Loucy (cell line): ENCODE data around the gene NKTR.

Experiments
- H2AFZ ChIP-seq: fragments of 200-600 bp; sonication (generic); 2 replicates; pipeline ENCODE4 v1.6.0; 2016; ENCODE audit warnings: antibody characterized with exemption, mild to moderate bottlenecking, low read length, moderate library complexity
- H3F3A ChIP-seq: fragments of 200-600 bp; 2 replicates; pipeline ENCODE4 v1.6.0; 2016; ENCODE audit warnings: antibody characterized with exemption, low read depth, mild to moderate bottlenecking
- H3K27me3 ChIP-seq: fragments of 200-600 bp; sonication (generic); 2 replicates; pipeline ENCODE4 v1.6.1; 2014; ENCODE audit warnings: low read length, mild to moderate bottlenecking; ENCODE audit not compliant: insufficient read depth, poor library complexity, severe bottlenecking
- H3K36me3 ChIP-seq: fragments of 200-600 bp; sonication (generic); 2 replicates; pipeline ENCODE4 v1.6.1; 2016; ENCODE audit warnings: low read length; ENCODE audit not compliant: insufficient read depth
- H3K4me1 ChIP-seq: fragments of 200-600 bp; sonication (generic); 2 replicates; pipeline ENCODE4 v1.5.1; 2014; ENCODE audit warnings: low read length, mild to moderate bottlenecking; ENCODE audit not compliant: insufficient read depth, poor library complexity, severe bottlenecking
- H3K4me2 ChIP-seq: fragments of 200-600 bp; sonication (generic); 2 replicates; pipeline ENCODE4 v1.6.0; 2014; ENCODE audit warnings: antibody characterized with exemption, low read length, low read depth, mild to moderate bottlenecking; ENCODE audit not compliant: poor library complexity, severe bottlenecking
- H3K4me3 ChIP-seq: fragments of 200-600 bp; sonication (generic); 2 replicates; pipeline ENCODE4 v1.5.1; 2014; ENCODE audit warnings: low read length, mild to moderate bottlenecking, mixed read lengths; ENCODE audit not compliant: poor library complexity, severe bottlenecking
- H3K79me2 ChIP-seq: fragments of 200-600 bp; sonication (generic); 2 replicates; pipeline ENCODE4 v1.6.1; 2014; ENCODE audit warnings: low read length; ENCODE audit not compliant: insufficient read depth
- H3K9ac ChIP-seq: fragments of 200-600 bp; sonication (generic); 2 replicates; pipeline ENCODE4 v1.6.0; 2014; ENCODE audit warnings: mild to moderate bottlenecking, low read depth, low read length, moderate library complexity; ENCODE audit not compliant: poor library complexity, severe bottlenecking
- H3K9me2 ChIP-seq: fragments of 200-600 bp; sonication (generic); replicated peaks from 2 replicates; pipeline ENCODE4 v1.6.1; 2016; ENCODE audit warnings: low read depth, low read length, mixed read lengths
- H3K9me3 ChIP-seq: fragments of 200-600 bp; sonication (generic); 2 replicates; pipeline ENCODE4 v1.6.1; 2014; ENCODE audit warnings: mild to moderate bottlenecking, antibody characterized with exemption, low read length, low read depth; ENCODE audit not compliant: insufficient read depth
- H4K20me1 ChIP-seq: fragments of 200-600 bp; sonication (generic); 2 replicates; pipeline ENCODE4 v1.6.0; 2014; ENCODE audit warnings: antibody characterized with exemption, low read length, mild to moderate bottlenecking; ENCODE audit not compliant: insufficient read depth, poor library complexity, severe bottlenecking
- EZH2phosphoT487 ChIP-seq: fragments of 200-600 bp; IDR thresholded peaks from 2 replicates; pipeline ENCODE4 v1.6.1; 2018; ENCODE audit warnings: antibody characterized with exemption, mild to moderate bottlenecking, moderate library complexity, borderline replicate concordance
- TF ChIP-seq, protein P1 (sequence below): fragments of 200-600 bp; sonication (generic); conservative IDR thresholded peaks from 2 replicates; pipeline ENCODE4 v1.5.1; 2014; ENCODE audit warnings: mild to moderate bottlenecking, antibody characterized with exemption, low read length

Gene NKTR

DNA sequence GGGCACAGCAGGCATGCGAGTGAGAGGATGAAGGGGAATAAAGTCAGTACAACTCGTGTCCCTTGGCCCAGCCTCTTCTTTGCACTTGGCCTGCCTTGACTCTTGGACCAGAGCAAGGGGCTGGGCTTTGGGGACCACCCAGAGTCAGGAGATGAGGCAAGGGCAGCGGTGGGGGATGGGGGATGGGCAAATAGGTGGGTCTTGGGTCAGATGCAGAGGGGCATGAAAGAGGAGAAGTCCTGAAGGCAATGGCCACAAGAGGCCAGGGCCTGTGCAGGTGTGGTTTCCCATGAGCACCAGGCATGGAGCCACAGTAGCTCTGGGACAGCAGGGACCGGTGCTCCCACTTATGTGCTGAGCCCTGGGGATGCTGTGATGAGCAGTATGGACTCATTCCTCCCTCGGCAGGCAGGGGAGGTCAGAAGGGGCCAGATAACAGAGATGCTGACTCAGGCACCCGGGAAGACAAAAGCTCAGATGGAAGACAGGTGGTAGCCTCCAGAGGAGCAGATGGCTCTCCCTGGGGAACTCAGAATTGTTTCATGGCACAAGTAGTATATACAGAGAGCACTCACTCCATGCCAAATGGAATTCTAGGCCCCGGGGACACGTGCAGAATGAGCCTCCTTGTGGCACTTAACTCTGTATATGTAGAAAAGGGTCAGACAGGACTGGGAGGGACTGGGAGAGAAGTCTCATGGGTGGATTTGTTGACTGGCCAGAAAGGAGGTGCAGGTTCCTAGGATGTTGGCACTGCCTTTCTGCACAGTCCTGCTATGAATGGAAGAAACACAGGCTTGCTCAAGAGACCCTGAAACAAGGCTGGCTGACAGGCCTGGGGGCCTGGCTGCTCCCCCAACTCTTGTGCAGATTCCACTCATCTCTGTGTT is 67.3 kb downstream of the NKTR start:
- no peak overlapping the region for H3K9ac ChIP-seq
- no peak overlapping the region for H2AFZ ChIP-seq
- H3K27me3 ChIP-seq = no peaks in the 10 kb centered on the region
- no peaks in the 10 kb centered on the region for H3F3A ChIP-seq
- H3K4me2 ChIP-seq = no peak overlapping the region
- H3K9me3 ChIP-seq = no peaks in the 10 kb centered on the region
- TF ChIP-seq, protein P1, sequence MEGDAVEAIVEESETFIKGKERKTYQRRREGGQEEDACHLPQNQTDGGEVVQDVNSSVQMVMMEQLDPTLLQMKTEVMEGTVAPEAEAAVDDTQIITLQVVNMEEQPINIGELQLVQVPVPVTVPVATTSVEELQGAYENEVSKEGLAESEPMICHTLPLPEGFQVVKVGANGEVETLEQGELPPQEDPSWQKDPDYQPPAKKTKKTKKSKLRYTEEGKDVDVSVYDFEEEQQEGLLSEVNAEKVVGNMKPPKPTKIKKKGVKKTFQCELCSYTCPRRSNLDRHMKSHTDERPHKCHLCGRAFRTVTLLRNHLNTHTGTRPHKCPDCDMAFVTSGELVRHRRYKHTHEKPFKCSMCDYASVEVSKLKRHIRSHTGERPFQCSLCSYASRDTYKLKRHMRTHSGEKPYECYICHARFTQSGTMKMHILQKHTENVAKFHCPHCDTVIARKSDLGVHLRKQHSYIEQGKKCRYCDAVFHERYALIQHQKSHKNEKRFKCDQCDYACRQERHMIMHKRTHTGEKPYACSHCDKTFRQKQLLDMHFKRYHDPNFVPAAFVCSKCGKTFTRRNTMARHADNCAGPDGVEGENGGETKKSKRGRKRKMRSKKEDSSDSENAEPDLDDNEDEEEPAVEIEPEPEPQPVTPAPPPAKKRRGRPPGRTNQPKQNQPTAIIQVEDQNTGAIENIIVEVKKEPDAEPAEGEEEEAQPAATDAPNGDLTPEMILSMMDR = no peak
- TF ChIP-seq EZH2phosphoT487 = no peak
- no peaks in the 10 kb centered on the region for H4K20me1 ChIP-seq
- H3K36me3 ChIP-seq = no peaks in the 10 kb centered on the region
- no peaks in the 10 kb centered on the region for H3K4me1 ChIP-seq
- no peaks in the 10 kb centered on the region for H3K79me2 ChIP-seq
- no peaks in the 10 kb centered on the region for H3K9me2 ChIP-seq
- no peak overlapping the region for H3K4me3 ChIP-seq

DNA sequence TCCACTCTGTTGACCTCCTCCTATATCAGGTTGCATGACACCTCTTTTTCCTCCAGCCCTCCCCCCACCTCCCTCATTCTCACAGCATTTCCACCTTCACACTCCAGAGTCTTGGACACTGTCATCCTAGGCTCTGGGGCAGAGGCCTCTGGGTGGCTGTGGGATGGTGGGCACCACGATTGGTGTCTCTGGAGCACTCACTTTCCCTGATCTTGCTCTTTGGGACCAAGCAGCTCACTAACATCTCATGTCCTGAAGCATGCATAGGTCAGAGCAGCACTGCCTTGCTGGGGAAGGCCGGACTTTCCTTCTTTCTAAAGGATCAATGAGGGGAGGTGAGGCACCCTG is 67.9 kb downstream of the NKTR start:
- H3K27me3 ChIP-seq = no peaks in the 10 kb centered on the region
- no peak overlapping the region for H2AFZ ChIP-seq

DNA sequence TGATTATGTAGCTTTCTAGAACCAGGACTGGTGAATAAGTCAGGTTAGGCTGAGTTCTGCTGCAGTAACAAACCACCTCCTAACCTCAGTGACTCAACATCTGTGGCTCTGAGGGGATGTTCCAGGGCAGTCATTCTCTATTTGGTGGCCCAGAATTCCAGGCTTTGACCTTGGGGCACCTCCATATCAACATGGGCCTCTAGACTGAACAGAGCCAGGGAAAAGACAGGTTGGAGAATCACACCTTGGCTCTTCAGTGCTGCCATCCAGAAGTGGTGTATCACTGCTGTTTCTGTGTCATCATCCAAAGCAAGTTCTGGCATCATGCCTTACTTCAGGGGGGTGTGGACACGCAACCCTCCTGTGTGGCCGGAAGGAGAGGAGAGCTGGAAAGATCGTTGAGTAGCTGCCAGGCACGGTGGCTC is 68.3 kb downstream of the NKTR start:
- Histone ChIP-seq H3F3A (no peaks in the 10 kb centered on the region), H3K4me2 (no peak overlapping the region), H3K4me3 (no peak overlapping the region), H2AFZ (no peak overlapping the region), H3K36me3 (no peaks in the 10 kb centered on the region), H3K9me2 (no peaks in the 10 kb centered on the region), H3K27me3 (no peaks in the 10 kb centered on the region), H3K79me2 (no peaks in the 10 kb centered on the region), H3K4me1 (no peaks in the 10 kb centered on the region), H3K9ac (no peak overlapping the region), H3K9me3 (no peaks in the 10 kb centered on the region), H4K20me1 (no peaks in the 10 kb centered on the region)
- TF ChIP-seq, protein P1 = no peak
- no peak for TF ChIP-seq EZH2phosphoT487

More for the DNA sequence above, 67.9 kb downstream of the NKTR start:
- H3K4me3 ChIP-seq = no peak overlapping the region
- no peaks in the 10 kb centered on the region for H3K9me3 ChIP-seq
- TF ChIP-seq, protein P1 = no peak
- TF ChIP-seq EZH2phosphoT487 = no peak
- H3F3A ChIP-seq = no peaks in the 10 kb centered on the region
- H3K79me2 ChIP-seq = no peaks in the 10 kb centered on the region
- H3K4me2 ChIP-seq = no peak overlapping the region
- no peaks in the 10 kb centered on the region for H3K4me1 ChIP-seq
- H3K36me3 ChIP-seq = no peaks in the 10 kb centered on the region
- H4K20me1 ChIP-seq = no peaks in the 10 kb centered on the region
- no peak overlapping the region for H3K9ac ChIP-seq
- H3K9me2 ChIP-seq = no peaks in the 10 kb centered on the region
